Fibroblast of skin of left biceps (primary cell): ENCODE results near the gene NANOS3.

Experiments
- DNase-seq, 2 experiments: peaks; one replicate each; pipeline ENCODE4 v3.0.0-alpha.2; 2013; ENCODE audit warnings: low read depth in 2 of 2

The NANOS3 gene

DNA sequence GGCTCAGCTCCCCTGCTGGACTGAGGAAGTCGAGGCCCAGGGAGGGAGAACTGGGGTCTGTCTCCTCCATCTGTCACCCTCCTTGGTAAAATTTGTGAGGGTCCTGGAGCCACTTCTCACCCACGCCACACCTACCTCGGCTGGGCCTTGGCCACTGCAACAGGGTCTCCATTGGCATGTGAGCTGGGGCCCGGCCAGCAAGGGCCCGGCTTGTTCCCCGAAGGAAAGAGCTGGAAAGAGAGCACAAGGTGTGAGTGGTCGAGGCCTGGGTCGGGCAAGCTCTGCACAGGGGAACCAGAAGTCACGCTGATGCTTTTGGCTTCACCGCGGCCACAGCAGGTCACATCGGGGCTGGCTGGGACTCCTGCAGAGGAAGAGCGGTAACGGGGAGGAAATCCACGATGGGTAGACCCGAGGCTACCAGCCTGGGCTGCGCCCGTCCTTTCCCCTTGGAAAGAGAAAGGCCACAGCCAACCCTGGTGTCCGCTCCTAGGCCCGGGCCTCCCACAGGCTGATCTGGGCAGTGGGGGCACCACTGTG, 9.0 kb downstream of the NANOS3 start:
- no peak for DNase-seq

DNA sequence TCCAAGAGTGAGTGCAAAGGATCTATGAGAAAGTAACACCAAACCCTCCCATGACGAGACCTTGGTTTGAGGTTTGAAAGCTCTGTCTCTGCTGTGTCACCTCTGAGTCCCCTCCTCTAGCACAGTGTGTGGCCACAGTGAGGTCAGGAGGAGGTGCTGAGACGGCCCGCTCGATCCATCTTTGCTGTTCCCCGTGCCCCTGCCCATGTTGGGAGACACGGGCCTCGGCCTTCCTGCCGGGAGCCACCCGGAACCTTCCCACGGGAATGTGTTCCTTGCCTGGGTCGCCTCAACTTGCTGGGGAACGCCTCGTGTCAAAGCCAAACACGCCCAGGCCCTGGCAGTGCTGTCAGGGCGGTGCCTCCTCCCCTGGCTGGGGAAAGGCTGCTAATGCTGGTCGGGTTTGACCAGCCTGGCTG, 10.1 kb downstream of the NANOS3 start:
- DNase-seq, result no peak

DNA sequence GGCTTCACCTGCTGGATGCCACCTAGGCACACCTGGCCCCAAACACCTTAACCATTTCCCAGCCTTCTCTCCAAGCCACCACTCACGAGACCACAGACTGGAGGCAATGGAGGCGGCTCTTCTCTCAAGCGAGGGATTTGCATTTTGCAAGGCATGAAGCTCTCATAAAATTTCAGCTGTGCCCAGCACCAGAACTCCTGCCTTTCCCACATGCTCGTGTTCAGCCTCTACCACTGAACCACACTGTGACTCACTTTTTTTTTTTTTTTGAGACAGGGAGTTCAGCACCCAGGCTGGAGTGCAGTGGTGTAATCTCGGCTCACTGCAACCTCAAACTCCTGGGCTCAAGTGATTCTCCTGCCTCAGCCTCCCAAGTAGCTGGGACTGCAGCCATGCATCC, 10.6 kb downstream of the NANOS3 start:
- no peak for DNase-seq

DNA sequence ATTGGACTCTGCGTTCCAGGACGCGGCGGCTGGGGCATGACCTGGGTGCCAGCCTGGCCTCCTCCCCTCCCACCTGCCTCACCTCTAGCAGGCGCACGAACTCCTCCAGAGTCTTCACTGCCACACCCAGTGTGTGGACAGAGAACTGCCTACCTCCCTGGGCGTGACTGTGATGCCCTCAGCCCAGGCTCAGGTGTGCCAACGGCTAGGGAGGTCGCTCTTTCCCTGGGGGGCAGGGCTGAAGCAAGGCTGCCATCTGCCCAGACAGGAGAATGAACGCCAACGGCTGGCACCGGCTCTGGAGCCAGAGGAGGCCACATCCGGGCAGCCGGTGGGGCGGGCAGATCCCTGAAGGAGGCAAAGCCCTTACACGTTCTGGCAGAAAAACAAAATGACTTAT, 11.3 kb downstream of the NANOS3 start:
- no peak for DNase-seq

DNA sequence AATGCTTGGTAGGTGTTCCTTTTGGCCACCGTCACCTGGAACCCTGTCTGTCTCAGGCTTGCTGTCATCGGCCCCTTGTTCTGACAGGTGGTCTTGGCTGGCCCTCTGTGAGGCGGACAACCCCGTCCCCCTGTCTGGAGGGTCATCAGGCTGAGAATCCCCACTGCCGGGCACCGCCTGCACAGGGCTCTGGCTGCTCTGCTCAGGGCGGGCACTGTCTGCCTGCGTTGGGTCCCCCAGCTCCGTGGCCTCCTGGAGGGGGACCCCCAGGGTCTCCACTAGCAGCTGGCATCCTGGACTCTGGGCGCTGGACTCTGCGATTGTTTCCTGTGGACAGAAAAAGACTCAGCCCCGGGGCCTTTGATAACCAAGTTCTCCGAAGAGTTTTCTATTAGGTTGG, 13.2 kb downstream of the NANOS3 start:
- DNase-seq, result no peak

DNA sequence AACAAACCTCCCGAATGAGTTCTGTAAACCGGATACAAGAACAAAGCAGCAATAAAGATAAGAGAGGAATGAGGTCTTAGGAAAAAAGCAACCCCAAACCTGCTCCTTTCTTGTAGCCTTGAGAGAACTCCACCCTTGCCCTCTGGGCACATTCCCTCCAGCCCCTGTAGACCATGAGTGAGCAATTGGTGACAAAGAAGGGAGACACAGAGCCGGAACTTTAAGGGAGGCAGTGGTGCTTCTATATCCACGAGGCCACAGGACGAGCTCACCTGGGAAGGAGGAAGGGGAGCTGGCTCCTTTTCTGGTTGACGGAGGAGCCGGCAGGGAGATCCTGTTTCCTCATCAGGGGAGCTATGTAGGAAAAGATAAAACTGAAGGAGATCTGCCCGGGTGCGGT, 15.9 kb downstream of the NANOS3 start:
- DNase-seq, result no peak

DNA sequence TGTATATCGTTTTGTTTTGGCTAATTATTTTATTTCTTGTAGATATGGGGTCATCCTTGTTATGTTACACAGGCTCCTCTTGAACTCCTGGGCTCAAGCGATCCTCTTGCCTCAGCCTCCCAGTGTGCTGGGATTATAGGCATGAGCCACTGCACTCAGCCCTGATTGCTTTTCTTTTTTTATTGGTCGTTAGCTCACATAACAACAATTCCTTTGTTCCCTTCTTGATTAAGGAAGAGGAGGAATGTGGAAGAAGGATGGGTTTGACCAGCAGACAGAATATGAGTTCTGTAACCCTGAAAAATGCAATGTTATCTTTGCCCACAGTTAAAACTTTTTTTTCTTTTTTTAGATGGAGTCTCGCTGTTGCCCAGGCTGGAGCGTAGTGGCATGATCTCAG, 17.6 kb downstream of the NANOS3 start:
- DNase-seq, result no peak

DNA sequence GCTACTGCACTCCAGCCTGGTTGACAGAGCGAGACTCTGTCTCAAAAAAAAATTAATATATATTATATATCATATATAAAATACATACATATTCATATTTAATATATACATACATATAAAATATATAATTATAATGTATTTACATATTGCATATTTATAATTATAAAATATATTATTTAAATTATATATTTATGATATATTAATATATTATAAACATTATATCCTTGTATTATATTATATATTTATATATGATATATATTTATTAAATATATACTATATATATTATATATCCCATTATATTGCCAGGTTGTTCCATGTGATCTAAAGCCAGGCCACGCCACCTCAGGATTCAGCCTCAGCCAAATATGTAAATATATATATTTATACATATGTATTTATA, 19.3 kb downstream of the NANOS3 start:
- no peak for DNase-seq

DNA sequence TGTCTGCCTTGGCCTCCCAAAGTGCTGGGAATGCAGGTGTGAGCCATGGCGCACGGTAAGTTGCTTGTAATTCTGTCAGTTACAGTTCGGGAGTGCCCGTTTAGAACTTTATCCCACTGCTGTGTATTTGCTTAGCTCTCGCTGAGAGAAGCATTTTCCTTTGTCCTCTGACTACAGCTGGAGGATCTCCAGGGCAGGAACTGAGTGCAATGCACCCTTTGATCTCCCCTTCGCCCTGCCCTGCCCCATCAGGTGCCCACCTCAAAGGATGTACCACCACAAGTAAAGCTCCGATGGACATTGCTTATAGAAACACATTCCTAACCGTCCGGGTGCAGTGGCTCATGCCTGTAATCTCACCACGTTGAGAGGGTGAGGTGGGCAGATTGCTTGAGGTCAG, 22.5 kb downstream of the NANOS3 start:
- DNase-seq, result no peak

DNA sequence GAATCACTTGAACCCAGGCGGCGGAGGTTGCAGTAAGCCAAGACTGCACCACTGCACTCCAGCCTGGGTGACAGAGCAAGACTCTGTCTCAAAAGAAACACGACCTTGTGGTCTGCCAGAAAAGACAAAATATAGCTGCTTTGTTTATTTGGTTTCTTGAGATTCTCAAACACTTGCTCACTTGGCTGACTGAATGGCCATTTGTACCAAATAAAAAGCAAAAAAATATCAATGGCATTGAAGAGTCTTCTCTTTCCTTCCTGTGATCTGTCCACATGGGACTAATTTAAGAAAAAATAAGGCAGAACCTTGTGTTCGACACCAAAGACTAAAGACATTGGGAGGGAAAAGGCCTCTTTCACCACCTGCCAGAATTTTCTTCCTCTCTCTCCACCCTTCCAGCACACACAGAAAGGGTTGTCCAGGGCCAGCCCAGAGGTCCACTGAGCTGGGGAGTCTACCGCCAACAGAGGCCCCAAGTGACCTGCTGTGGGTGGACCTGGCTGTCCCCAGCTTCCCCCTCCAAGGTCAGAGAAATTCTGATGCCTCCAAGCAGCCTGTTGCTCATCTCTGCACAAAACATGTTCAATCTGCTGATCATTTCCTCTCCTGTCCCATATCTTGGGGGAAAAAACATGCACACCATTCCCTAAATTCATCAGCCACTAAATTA, 23.1 kb downstream of the NANOS3 start:
- no peak for DNase-seq

DNA sequence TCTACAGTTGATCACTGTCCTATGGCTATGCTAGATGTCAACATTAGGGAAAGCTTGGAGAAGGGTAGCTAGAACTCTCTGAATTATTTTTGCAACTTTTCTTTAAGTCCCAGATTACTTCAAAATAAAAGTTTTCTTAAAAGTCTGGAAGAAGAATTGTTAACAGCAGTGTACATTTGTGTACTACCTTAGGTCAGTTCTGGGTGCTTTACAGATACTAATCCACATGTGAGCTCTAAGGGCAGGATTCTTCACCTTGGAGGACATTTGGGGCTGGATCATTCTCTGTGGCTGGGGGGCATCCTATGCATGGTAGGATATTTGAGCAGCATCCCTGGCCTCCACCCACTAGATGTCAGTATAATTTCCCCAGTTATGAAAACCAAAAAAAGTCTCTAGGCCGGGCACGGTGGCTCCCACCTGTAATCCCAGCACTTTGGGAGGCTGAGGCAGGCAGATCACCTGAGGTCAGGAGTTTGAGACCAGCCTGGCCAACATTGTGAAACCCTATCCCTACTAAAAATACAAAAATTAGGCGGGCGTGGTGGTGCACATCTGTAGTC, 26.1 kb downstream of the NANOS3 start:
- DNase-seq, result no peak

DNA sequence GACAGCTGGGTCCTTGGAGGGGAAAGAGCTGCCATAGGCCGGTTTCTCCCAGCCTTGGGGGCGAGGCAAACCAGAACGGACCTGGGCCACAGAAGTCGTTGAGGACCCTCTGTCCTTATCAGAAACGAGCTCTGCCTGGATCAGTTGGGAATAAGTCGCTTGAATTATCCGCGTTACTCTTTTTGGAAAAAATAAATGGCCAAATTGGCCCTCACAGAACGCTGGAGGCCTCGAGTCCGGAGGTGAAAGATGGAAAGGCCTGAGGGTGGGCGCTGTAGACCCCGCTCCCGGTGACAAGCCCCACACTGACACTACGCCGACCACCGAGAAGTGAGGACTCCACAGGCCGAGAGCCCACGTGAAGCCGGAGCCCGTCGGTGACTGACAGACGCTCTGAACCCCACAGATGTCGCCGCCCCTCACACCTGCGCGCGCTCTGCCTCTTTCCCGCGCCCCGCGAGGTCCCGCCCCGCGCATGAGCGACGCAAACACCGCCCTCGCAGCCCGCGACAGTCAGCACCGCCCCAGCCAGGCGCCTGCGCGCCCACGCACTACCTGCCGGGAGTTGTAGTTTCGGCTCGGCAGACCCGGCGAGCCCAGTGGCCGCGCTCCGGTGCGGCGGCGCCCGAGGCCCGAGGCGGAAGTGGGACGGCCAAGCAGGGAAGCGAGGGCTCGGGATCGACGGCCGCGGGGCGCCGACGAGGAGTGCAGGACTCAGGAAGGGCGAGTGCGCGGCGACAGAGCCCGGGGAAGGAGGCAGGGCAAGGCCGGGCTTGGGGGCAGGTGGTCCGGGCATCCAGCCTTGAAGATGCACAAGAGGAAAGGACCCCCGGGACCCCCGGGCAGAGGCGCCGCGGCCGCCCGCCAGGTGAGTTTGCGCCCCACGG, 28.9 kb downstream of the NANOS3 start, which contains the start of the genes BRME1 and CC2D1A:
BRME1 (minus strand) TSS at position 484 of the 887 bp plus-strand sequence. CDS start 1,225 bp downstream, outside the sequence.
CC2D1A (plus strand) TSS at position 568 of the 887 bp plus-strand sequence; CDS start at position 809, 241 bp downstream.
- DNase-seq, result peak; percentile 40 to 48

DNA sequence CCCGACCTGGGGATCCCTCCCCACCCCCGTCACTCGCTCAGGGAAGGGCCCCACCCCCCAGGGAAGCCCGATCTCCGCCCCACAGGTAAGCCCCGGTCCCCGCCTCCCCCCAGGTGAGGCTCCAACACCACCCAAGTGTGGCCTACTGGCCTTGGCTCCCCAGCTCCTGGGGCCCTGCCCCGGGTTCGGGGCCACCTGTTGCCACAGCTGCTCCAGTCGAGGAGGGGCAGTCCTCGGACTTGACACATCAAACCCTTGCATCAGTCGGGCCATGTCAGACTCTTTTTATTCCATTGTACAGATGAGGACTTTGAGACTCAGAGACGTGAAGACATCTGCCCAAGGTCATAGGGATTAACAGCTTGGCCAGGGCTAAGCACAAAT, 29.6 kb downstream of the NANOS3 start:
- DNase-seq, result no peak

DNA sequence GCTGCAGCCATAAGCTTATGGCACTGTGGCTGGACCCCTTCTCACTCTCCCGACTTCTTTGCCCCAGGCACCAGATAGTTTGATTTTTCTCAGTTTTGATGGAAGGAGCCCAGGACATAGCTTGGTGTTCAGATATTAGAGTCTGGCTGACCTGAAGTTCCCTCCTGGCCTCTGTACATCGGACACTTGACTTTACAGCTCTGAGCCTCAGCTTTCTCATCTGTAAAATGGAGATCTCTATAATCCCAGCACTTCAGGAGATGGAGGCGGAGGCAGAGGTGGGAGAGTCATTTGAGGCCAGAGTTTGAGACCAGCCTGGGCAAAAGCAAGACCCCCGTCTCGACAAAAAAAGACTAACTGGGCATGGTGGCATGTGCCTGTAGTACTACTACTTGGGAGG, 30.0 kb downstream of the NANOS3 start:
- no peak for DNase-seq

DNA sequence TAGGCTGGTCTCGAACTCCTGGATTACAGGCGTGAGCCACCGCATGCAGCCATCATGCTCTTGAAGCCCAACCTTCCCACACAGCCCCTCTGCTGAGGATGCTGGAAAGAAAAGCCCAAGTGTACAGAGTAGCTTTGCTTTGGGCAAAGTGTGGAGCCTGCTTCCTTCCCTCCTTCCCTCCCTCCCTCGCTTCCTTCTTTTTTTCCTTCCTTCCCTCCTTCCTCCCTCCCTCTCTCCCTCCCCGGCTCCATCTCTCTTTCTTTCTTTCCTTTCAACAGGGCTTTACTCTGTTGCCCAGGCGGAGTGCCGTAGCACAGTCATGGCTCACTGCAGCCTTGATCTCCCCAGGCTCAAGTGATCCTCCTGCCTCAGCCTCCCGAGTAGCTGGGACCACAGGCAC, 31.7 kb downstream of the NANOS3 start:
- no peak for DNase-seq

DNA sequence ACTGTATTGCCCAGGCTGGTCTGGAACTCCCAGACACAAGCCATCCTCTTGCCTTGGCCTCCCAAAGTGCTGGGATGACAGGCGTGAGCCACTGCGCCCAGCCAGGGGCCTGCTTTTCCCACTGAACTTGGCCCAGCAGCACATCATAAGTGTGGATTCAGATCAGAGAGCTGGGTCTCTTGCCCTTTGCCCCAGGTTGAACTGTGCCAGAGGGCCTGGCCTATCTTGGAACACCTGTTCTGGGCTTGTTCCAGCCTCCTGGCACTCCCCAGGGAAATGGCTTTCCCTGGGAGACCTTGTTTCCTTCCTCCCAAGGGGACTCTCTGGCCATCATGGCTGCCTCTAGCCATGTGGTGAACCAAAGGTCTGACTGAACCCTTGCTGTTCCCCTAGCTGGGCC, 32.5 kb downstream of the NANOS3 start:
- no peak for DNase-seq

DNA sequence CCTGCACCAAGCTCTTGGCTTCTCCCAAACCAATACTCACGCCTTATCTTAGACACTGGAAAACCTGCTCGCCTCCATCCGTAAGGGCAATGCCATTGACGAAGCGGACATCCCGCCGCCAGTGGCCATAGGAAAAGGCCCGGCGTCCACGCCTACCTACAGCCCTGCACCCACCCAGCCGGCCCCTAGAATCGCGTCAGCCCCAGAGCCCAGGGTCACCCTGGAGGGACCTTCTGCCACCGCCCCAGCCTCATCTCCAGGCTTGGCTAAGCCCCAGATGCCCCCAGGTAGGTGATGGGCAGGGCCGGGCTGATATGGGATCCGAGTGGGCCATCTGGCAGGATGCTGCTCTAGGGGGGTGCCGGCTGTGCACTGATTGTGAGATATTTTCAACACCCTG, 36.4 kb downstream of the NANOS3 start:
- DNase-seq, result no peak

DNA sequence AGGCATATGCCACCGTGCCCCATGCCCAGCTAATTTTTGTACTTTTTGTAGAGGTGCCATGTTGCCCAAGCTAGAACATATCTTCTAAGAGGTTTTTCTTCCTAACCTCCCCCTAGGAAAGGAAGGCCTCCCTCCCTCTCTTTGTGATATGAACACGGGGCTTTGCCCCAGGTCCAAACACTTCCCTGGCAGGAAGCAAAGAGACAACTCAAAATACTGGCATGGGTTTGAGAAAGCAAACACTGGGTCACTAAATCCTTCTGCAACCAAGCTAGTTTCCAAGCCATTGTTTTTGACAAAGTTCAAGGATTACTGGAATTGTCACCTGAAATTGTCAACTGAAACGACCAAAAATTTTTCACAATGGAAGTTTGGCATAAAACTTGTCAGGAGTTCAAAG, 37.8 kb downstream of the NANOS3 start:
- no peak for DNase-seq

DNA sequence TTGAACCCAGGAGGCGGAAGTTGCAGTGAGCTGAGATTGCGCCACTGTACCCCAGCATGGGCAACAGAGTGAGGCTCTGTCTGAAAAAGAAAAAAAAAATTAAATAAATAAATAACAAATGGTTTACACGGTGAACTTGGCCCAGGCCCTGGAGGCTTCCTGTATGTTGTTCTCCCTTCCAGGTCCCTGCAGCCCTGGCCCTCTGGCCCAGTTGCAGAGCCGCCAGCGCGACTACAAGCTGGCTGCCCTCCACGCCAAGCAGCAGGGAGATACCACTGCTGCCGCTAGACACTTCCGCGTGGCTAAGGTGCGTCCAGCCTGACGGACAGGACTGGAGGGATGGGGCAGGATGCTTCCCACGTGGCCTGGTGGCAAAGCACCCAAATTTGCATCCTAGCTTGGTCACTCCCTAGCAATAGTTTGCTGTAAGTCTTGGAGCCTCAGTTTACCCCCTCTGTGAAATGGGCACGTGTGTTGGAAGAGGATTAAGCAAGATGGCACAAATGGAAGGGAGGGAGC, 41.0 kb downstream of the NANOS3 start:
- DNase-seq, result no peak

DNA sequence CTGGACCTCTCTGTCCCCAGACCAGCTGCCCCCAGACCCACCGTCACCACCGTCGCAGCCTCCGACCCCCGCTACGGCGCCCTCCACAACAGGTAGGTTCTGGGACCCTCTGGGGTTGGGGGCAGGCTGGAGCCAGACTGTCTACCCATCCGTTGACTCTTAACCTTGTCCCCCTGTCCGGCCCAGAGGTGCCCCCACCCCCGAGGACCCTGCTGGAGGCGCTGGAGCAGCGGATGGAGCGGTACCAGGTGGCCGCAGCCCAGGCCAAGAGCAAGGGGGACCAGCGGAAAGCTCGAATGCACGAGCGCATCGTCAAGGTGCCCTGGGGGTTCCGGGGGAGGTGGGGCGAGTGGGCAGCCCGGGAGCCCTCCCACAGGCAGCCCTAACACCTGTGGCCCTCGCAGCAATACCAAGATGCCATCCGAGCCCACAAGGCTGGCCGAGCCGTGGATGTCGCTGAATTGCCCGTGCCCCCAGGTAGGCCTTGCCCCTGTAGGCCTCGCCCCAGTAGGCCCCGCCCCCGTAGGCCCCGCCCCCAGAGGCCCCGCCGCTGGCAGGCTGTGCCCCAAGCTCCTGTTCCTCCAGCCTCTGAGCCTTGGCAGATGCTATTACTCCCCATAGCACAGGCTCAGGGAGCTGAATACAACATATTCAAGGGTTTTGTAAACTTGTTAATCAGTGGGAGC, 41.9 kb downstream of the NANOS3 start:
- no peak for DNase-seq

DNA sequence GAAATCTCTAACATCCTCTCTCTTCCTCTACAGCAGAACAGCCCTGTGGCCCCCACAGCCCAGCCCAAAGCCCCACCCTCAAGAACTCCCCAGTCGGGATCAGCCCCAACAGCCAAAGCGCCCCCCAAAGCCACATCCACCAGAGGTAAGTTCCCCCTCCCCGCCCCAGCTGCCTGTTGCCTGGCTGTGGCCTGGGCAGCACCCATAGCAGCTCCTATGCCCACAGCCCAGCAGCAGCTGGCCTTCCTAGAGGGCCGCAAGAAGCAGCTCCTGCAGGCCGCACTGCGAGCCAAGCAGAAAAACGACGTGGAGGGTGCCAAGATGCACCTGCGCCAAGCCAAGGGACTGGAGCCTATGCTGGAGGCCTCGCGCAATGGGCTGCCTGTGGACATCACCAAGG, 43.6 kb downstream of the NANOS3 start:
- DNase-seq, result no peak
